CD4-positive, alpha-beta T cell treated with Interleukin-21 for 1 hour (primary cell): Measurements from ENCODE around the gene LPAR4.
"Not testable (repeated sequence)": the region's sequence is repeated elsewhere in the genome, so short reads cannot be mapped to it uniquely, and the experiment has no call there.

ENCODE experiments used
- DNase-seq: peaks from one replicate; pipeline ENCODE4 v3.0.0-alpha.2; 2020

The LPAR4 gene

GRCh38 chrX:78747489-78747888 is at the start of gene LPAR4:
Gene LPAR4 (plus strand): TSS chrX:78747720. CDS start chrX:78754870, 7,150 bp downstream.
- DNase-seq = no peak

GRCh38 chrX:78706071-78706470 is 41.4 kb upstream of the LPAR4 start:
- no peak for DNase-seq

- no peak for DNase-seq
Observed at GRCh38 chrX:78708262-78708661, 39.3 kb upstream of the LPAR4 start.

- DNase-seq = no peak
Observed at GRCh38 chrX:78708816-78709215, 38.7 kb upstream of the LPAR4 start.

- DNase-seq = no peak
Observed at GRCh38 chrX:78710171-78710570, 37.3 kb upstream of the LPAR4 start.

- no peak for DNase-seq
Observed at GRCh38 chrX:78712336-78712735, 35.2 kb upstream of the LPAR4 start.

- DNase-seq = no peak
Observed at GRCh38 chrX:78725287-78725686, 22.2 kb upstream of the LPAR4 start.

GRCh38 chrX:78746496-78746895 is 1.0 kb upstream of the LPAR4 start:
- DNase-seq = no peak

- DNase-seq = no peak
Observed at GRCh38 chrX:78747971-78748370, 451 bp downstream of the LPAR4 start.

- no peak for DNase-seq
Observed at GRCh38 chrX:78748846-78749245, 1.3 kb downstream of the LPAR4 start.

- no peak for DNase-seq
Observed at GRCh38 chrX:78753571-78753970, 6.1 kb downstream of the LPAR4 start.

GRCh38 chrX:78754917-78755316 is 7.4 kb downstream of the LPAR4 start:
- DNase-seq = no peak

GRCh38 chrX:78759081-78759480 is 11.6 kb downstream of the LPAR4 start:
- DNase-seq = no peak

GRCh38 chrX:78769101-78769755 is 21.7 kb downstream of the LPAR4 start:
- DNase-seq = no peak

GRCh38 chrX:78769946-78770345 is 22.4 kb downstream of the LPAR4 start:
- no peak for DNase-seq

GRCh38 chrX:78796916-78797315 is 49.4 kb downstream of the LPAR4 start:
- DNase-seq = no peak

GRCh38 chrX:78800114-78800513 is 52.6 kb downstream of the LPAR4 start:
- DNase-seq = no peak

- DNase-seq = no peak
Observed at GRCh38 chrX:78800694-78801093, 53.2 kb downstream of the LPAR4 start.

GRCh38 chrX:78801522-78801921 is 54.0 kb downstream of the LPAR4 start:
- no peak for DNase-seq

- DNase-seq = not testable (repeated sequence)
Observed at GRCh38 chrX:78802526-78802925, 55.0 kb downstream of the LPAR4 start.
